Karpas-422 (cell line): ENCODE measurements around the gene TOE1. TPM values are rescaled to one million over a fixed set of nuclear protein-coding genes. Genes with fewer than 3 reads are reported as not detected.
"Not testable (repeated sequence)": the region's sequence is repeated elsewhere in the genome, so short reads cannot be mapped to it uniquely, and the experiment has no call there.

Experiments used
- DNase-seq: peaks from one replicate; pipeline ENCODE4 v3.0.0-alpha.2; 2015
- H2AFZ ChIP-seq: fragments of 200-600 bp; sonication (generic); 2 replicates; pipeline ENCODE4 v1.6.1; 2014; ENCODE audit warnings: antibody characterized with exemption, low read length, mixed read lengths
- H3K27ac ChIP-seq: fragments of 200-600 bp; sonication (generic); 2 replicates; pipeline ENCODE4 v1.5.1; 2014; ENCODE audit warnings: mild to moderate bottlenecking, low read length, moderate library complexity
- H3K27me3 ChIP-seq: fragments of 200-600 bp; sonication (generic); 2 replicates; pipeline ENCODE4 v1.6.1; 2014; ENCODE audit warnings: low read length, mixed read lengths
- H3K36me3 ChIP-seq: fragments of 200-600 bp; sonication (generic); 2 replicates; pipeline ENCODE4 v1.6.1; 2014; ENCODE audit warnings: low read length, mixed read lengths; ENCODE audit not compliant: insufficient read depth
- H3K4me1 ChIP-seq: fragments of 200-600 bp; sonication (generic); 2 replicates; pipeline ENCODE4 v1.6.1; 2014; ENCODE audit warnings: mild to moderate bottlenecking, low read length, mixed read lengths
- H3K4me2 ChIP-seq: fragments of 200-600 bp; sonication (generic); 2 replicates; pipeline ENCODE4 v1.6.1; 2014; ENCODE audit warnings: low read length, low read depth, mild to moderate bottlenecking; ENCODE audit not compliant: poor library complexity, severe bottlenecking
- H3K4me3 ChIP-seq: fragments of 200-600 bp; sonication (generic); 2 replicates; pipeline ENCODE4 v1.5.1; 2014; ENCODE audit warnings: mild to moderate bottlenecking, antibody characterized with exemption, low read length, mixed read lengths
- H3K79me2 ChIP-seq: fragments of 200-600 bp; sonication (generic); 2 replicates; pipeline ENCODE4 v1.6.1; 2014; ENCODE audit warnings: mild to moderate bottlenecking, low read length, mixed read lengths
- H3K9ac ChIP-seq: fragments of 200-600 bp; sonication (generic); 2 replicates; pipeline ENCODE4 v1.6.0; 2014; ENCODE audit warnings: low read length
- H3K9me2 ChIP-seq: fragments of 200-600 bp; sonication (generic), shearing (Covaris generic); replicated peaks from 2 replicates; pipeline ENCODE4 v1.6.0; 2014; ENCODE audit warnings: mild to moderate bottlenecking, low read length, moderate library complexity; ENCODE audit not compliant: insufficient read depth
- H3K9me3 ChIP-seq: fragments of 300-700, 200-600 bp; sonication (generic); 2 replicates; pipeline ENCODE4 v1.6.1; 2014; ENCODE audit warnings: low read length, mixed read lengths
- H4K20me1 ChIP-seq: fragments of 200-600 bp; sonication (generic); 2 replicates; pipeline ENCODE4 v1.6.1; 2014; ENCODE audit warnings: mild to moderate bottlenecking, antibody characterized with exemption, low read length, low read depth; ENCODE audit not compliant: insufficient read depth
- total RNA-seq: library from RNA; depleted of rRNA; stranded (reverse); fragments of >200 nt; shearing (Covaris generic); gene quantifications from 2 replicates; pipeline ENCODE4 v1.2.3, GENCODE V29; 2014; ENCODE audit warnings: low replicate concordance

The TOE1 gene
- total RNA-seq, 1 experiment from 2014 or later: 8.9 TPM

GRCh38 chr1:45354838-45355237 lies 14.9 kb downstream of the TOE1 start:
- H3K4me2 ChIP-seq: no peak overlapping the region
- no peak overlapping the region for H3K27ac ChIP-seq
- no peak overlapping the region for H3K4me3 ChIP-seq
- H3K9me3 ChIP-seq: no peaks in the 10 kb centered on the region
- no peak overlapping the region for H2AFZ ChIP-seq
- H3K27me3 ChIP-seq: no peaks in the 10 kb centered on the region
- H3K79me2 ChIP-seq: no peaks in the 10 kb centered on the region
- H3K4me1 ChIP-seq: peaks cover 8% of the 10 kb centered on the region
- H3K9ac ChIP-seq: no peak overlapping the region
- H4K20me1 ChIP-seq: no peaks in the 10 kb centered on the region
- no peaks in the 10 kb centered on the region for H3K9me2 ChIP-seq
- no peaks in the 10 kb centered on the region for H3K36me3 ChIP-seq
- no peak for DNase-seq

- Histone ChIP-seq H3K9ac (0 out of 2 replicates have a peak overlapping the region, but pooled peaks have one; percentile 12), H3K27ac (no peak overlapping the region), H3K9me2 (no peaks in the 10 kb centered on the region), H2AFZ (no peak overlapping the region), H4K20me1 (no peaks in the 10 kb centered on the region), H3K27me3 (no peaks in the 10 kb centered on the region), H3K79me2 (no peaks in the 10 kb centered on the region), H3K9me3 (no peaks in the 10 kb centered on the region), H3K4me1 (peaks cover 12% of the 10 kb centered on the region), H3K36me3 (no peaks in the 10 kb centered on the region), H3K4me3 (no peak overlapping the region), H3K4me2 (no peak overlapping the region)
- no peak for DNase-seq
These were observed 15.7 kb downstream of the TOE1 start for GRCh38 chr1:45355683-45356082.

GRCh38 chr1:45356186-45356585 lies 16.2 kb downstream of the TOE1 start:
- H3K4me2 ChIP-seq: no peak overlapping the region
- H3K27me3 ChIP-seq: no peaks in the 10 kb centered on the region

GRCh38 chr1:45359882-45360513 lies 20.0 kb downstream of the TOE1 start:
- peak; percentile 80 for DNase-seq
- Histone ChIP-seq H3K4me2 (peak overlapping the region; percentile 2), H2AFZ (0 out of 2 replicates have a peak overlapping the region, but pooled peaks have one; percentile 34), H3K27me3 (no peaks in the 10 kb centered on the region), H3K9ac (no peak overlapping the region), H3K79me2 (no peaks in the 10 kb centered on the region), H3K9me3 (no peaks in the 10 kb centered on the region), H3K36me3 (no peaks in the 10 kb centered on the region), H3K4me3 (no peak overlapping the region), H3K9me2 (no peaks in the 10 kb centered on the region), H4K20me1 (no peaks in the 10 kb centered on the region), H3K27ac (no peak overlapping the region), H3K4me1 (peaks cover 12% of the 10 kb centered on the region)

More at GRCh38 chr1:45356186-45356585, 16.2 kb downstream of the TOE1 start:
- DNase-seq: no peak
- no peaks in the 10 kb centered on the region for H3K9me2 ChIP-seq
- H3K27ac ChIP-seq: no peak overlapping the region
- no peaks in the 10 kb centered on the region for H3K9me3 ChIP-seq
- no peaks in the 10 kb centered on the region for H4K20me1 ChIP-seq
- no peaks in the 10 kb centered on the region for H3K79me2 ChIP-seq
- H3K4me1 ChIP-seq: peaks cover 12% of the 10 kb centered on the region
- no peak overlapping the region for H3K4me3 ChIP-seq
- H3K36me3 ChIP-seq: no peaks in the 10 kb centered on the region
- no peak overlapping the region for H3K9ac ChIP-seq
- no peak overlapping the region for H2AFZ ChIP-seq

GRCh38 chr1:45360981-45361380 lies 21.0 kb downstream of the TOE1 start:
- DNase-seq, H3K36me3 ChIP-seq, H3K9me3 ChIP-seq, H3K27me3 ChIP-seq, H4K20me1 ChIP-seq, H3K9ac ChIP-seq, H3K9me2 ChIP-seq, H3K79me2 ChIP-seq, H3K27ac ChIP-seq, H3K4me1 ChIP-seq, H3K4me3 ChIP-seq, H3K4me2 ChIP-seq, H2AFZ ChIP-seq: not testable (repeated sequence)

GRCh38 chr1:45364294-45364693 lies 24.3 kb downstream of the TOE1 start:
- no peaks in the 10 kb centered on the region for H3K9me3 ChIP-seq

GRCh38 chr1:45365051-45365450 lies 25.1 kb downstream of the TOE1 start:
- no peak overlapping the region for H3K4me2 ChIP-seq
- no peak for DNase-seq

More at GRCh38 chr1:45364294-45364693, 24.3 kb downstream of the TOE1 start:
- Histone ChIP-seq H2AFZ (no peak overlapping the region), H3K36me3 (no peaks in the 10 kb centered on the region), H3K4me2 (no peak overlapping the region), H3K4me1 (peaks cover 4% of the 10 kb centered on the region), H3K9me2 (no peaks in the 10 kb centered on the region), H4K20me1 (no peaks in the 10 kb centered on the region), H3K4me3 (no peak overlapping the region), H3K9ac (no peak overlapping the region), H3K27ac (no peak overlapping the region), H3K27me3 (no peaks in the 10 kb centered on the region), H3K79me2 (no peaks in the 10 kb centered on the region)
- DNase-seq: no peak

GRCh38 chr1:45370575-45370974 lies 30.6 kb downstream of the TOE1 start:
- H4K20me1 ChIP-seq: no peaks in the 10 kb centered on the region
- no peak overlapping the region for H3K4me3 ChIP-seq
- no peak overlapping the region for H3K27ac ChIP-seq
- H3K79me2 ChIP-seq: no peaks in the 10 kb centered on the region
- H3K4me1 ChIP-seq: peaks cover 6% of the 10 kb centered on the region
- DNase-seq: no peak
- no peaks in the 10 kb centered on the region for H3K36me3 ChIP-seq
- H3K9me3 ChIP-seq: no peaks in the 10 kb centered on the region
- no peak overlapping the region for H3K9ac ChIP-seq
- no peaks in the 10 kb centered on the region for H3K9me2 ChIP-seq
- H2AFZ ChIP-seq: no peak overlapping the region
- no peak overlapping the region for H3K4me2 ChIP-seq
- H3K27me3 ChIP-seq: no peaks in the 10 kb centered on the region

More at GRCh38 chr1:45365051-45365450, 25.1 kb downstream of the TOE1 start:
- Histone ChIP-seq H3K79me2 (no peaks in the 10 kb centered on the region), H3K4me1 (peaks cover 1% of the 10 kb centered on the region), H2AFZ (no peak overlapping the region), H4K20me1 (no peaks in the 10 kb centered on the region), H3K9ac (no peak overlapping the region), H3K27me3 (no peaks in the 10 kb centered on the region), H3K9me2 (no peaks in the 10 kb centered on the region), H3K9me3 (no peaks in the 10 kb centered on the region), H3K4me3 (no peak overlapping the region), H3K27ac (no peak overlapping the region), H3K36me3 (no peaks in the 10 kb centered on the region)
